DMS153 treated with DMSO at 0.1 percent for 48 hours (cell line): ENCODE results near the gene ABCA1.
"Not testable (repeated sequence)": the region's sequence is repeated elsewhere in the genome, so short reads cannot be mapped to it uniquely, and the experiment has no call there.

ENCODE experiments used
- DNase-seq: peaks from one replicate; lab custom pipeline; 2025; ENCODE audit not compliant: unreplicated experiment; lab: John Stamatoyannopoulos, UW

The ABCA1 gene

GRCh38 chr9:104905931-104906330 is 22.0 kb downstream of the ABCA1 start:
- DNase-seq = no peak

- DNase-seq = no peak
Observed at GRCh38 chr9:104905153-104905901, 22.6 kb downstream of the ABCA1 start.

GRCh38 chr9:104903609-104904008 is 24.3 kb downstream of the ABCA1 start:
- DNase-seq = no peak

- DNase-seq = no peak
Observed at GRCh38 chr9:104900871-104901270, 27.1 kb downstream of the ABCA1 start.

GRCh38 chr9:104900324-104900723 is 27.6 kb downstream of the ABCA1 start:
- DNase-seq = no peak

- DNase-seq = no peak
Observed at GRCh38 chr9:104899759-104900247, 28.2 kb downstream of the ABCA1 start.

GRCh38 chr9:104898376-104898775 is 29.6 kb downstream of the ABCA1 start:
- DNase-seq = not testable (repeated sequence)

GRCh38 chr9:104896131-104896530 is 31.8 kb downstream of the ABCA1 start:
- no peak for DNase-seq

- DNase-seq = no peak
Observed at GRCh38 chr9:104895572-104895971, 32.4 kb downstream of the ABCA1 start.

GRCh38 chr9:104892701-104893100 is 35.3 kb downstream of the ABCA1 start:
- DNase-seq = no peak

- no peak for DNase-seq
Observed at GRCh38 chr9:104890433-104890770, 37.6 kb downstream of the ABCA1 start.

- DNase-seq = no peak
Observed at GRCh38 chr9:104885818-104886709, 41.9 kb downstream of the ABCA1 start.

GRCh38 chr9:104883169-104883568 is 44.8 kb downstream of the ABCA1 start:
- no peak for DNase-seq

GRCh38 chr9:104882566-104882965 is 45.4 kb downstream of the ABCA1 start:
- no peak for DNase-seq

GRCh38 chr9:104882086-104882485 is 45.9 kb downstream of the ABCA1 start:
- DNase-seq = no peak

- DNase-seq = no peak
Observed at GRCh38 chr9:104879555-104880309, 48.2 kb downstream of the ABCA1 start.

- DNase-seq = no peak
Observed at GRCh38 chr9:104876587-104876986, 51.4 kb downstream of the ABCA1 start.

GRCh38 chr9:104875897-104876296 is 52.1 kb downstream of the ABCA1 start:
- DNase-seq = no peak

- DNase-seq = no peak
Observed at GRCh38 chr9:104875320-104875719, 52.6 kb downstream of the ABCA1 start.

GRCh38 chr9:104873489-104873850 is 54.5 kb downstream of the ABCA1 start:
- no peak for DNase-seq

- no peak for DNase-seq
Observed at GRCh38 chr9:104872656-104873488, 55.1 kb downstream of the ABCA1 start.
